Common myeloid progenitor, CD34-positive (primary cell): ENCODE measurements around the gene FLRT2.
A peak's percentile ranks its signal among the peaks of the same experiment; 100 is the strongest.

Source experiments
- CTCF ChIA-PET: fragments of 350-600 bp; sonication (Branson Sonifier 250); formaldehyde crosslinking; loops from one replicate; lab custom pipeline; 2021; ENCODE audit warnings: antibody characterized with exemption; lab: Charles Lee
- POLR2A ChIA-PET: fragments of 350-600 bp; sonication (Branson Sonifier 250); formaldehyde crosslinking; loops from one replicate; lab custom pipeline; 2021; ENCODE audit warnings: antibody characterized with exemption; lab: Charles Lee
- DNase-seq, 3 donors: peaks; one replicate each; pipeline versions ENCODE4 v3.0.0 to v3.0.0-alpha.2; 2013
- H3K27ac ChIP-seq, 2 experiments: 1 replicate in 1 of 2; 2 replicates in 1 of 2; pipeline ENCODE4 v1.7.0; 2013; ENCODE audit warnings: inconsistent platforms in 2 of 2, low read length in 2 of 2, mild to moderate bottlenecking in 2 of 2, low read depth in 1 of 2, moderate library complexity in 1 of 2; ENCODE audit not compliant: severe bottlenecking in 2 of 2, insufficient read depth in 1 of 2, poor library complexity in 1 of 2
- H3K27me3 ChIP-seq, 5 experiments: replicated peaks in 2 of 5; 1 replicate in 3 of 5; 2 replicates in 2 of 5; pipeline versions ENCODE4 v1.6.1 to v1.7.0; 2013; ENCODE audit warnings: low read length in 4 of 5, mild to moderate bottlenecking in 2 of 5, moderate library complexity in 2 of 5, inconsistent platforms in 1 of 5; ENCODE audit not compliant: insufficient read depth in 5 of 5, control insufficient read depth in 4 of 5
- H3K36me3 ChIP-seq, 4 experiments: 1 replicate in 2 of 4; 2 replicates in 2 of 4; pipeline versions ENCODE4 v1.6.1 to v1.7.0; 2013; ENCODE audit warnings: low read length in 3 of 4, control low read depth in 1 of 4, mild to moderate bottlenecking in 1 of 4; ENCODE audit not compliant: control insufficient read depth in 4 of 4, insufficient read depth in 4 of 4
- H3K4me1 ChIP-seq, 4 experiments: 1 replicate in 3 of 4; 2 replicates in 1 of 4; pipeline versions ENCODE4 v1.6.1 to v1.7.1; 2013; ENCODE audit warnings: low read length in 3 of 4, mild to moderate bottlenecking in 3 of 4, control low read depth in 1 of 4, inconsistent platforms in 1 of 4, moderate library complexity in 1 of 4; ENCODE audit not compliant: control insufficient read depth in 4 of 4, insufficient read depth in 4 of 4; ENCODE audit errors: control extremely low read depth in 1 of 4
- H3K4me3 ChIP-seq, 7 experiments: 1 replicate in 4 of 7; 2 replicates in 3 of 7; pipeline versions ENCODE4 v1.5.1 to v1.7.0; 2013; ENCODE audit warnings: mild to moderate bottlenecking in 7 of 7, low read length in 6 of 7, moderate library complexity in 6 of 7, inconsistent platforms in 2 of 7, low read depth in 2 of 7, control low read depth in 1 of 7; ENCODE audit not compliant: insufficient read depth in 4 of 7, control insufficient read depth in 1 of 7; ENCODE audit errors: extremely low read depth in 1 of 7
- H3K9me3 ChIP-seq, 5 experiments: 1 replicate in 4 of 5; 2 replicates in 1 of 5; pipeline versions ENCODE4 v1.6.1 to v1.7.1; 2013; ENCODE audit warnings: low read length in 4 of 5, mild to moderate bottlenecking in 2 of 5, inconsistent platforms in 1 of 5, low read depth in 1 of 5, moderate library complexity in 1 of 5; ENCODE audit not compliant: control insufficient read depth in 4 of 5, insufficient read depth in 2 of 5; ENCODE audit errors: control extremely low read depth in 1 of 5
- WGBS: methylation state at CpG from one replicate; pipeline ENCODE4 v1.1.5; 2013; ENCODE audit not compliant: insufficient coverage; 5-methylcytosine and 5-hydroxymethylcytosine counted together

FLRT2 gene

DNA sequence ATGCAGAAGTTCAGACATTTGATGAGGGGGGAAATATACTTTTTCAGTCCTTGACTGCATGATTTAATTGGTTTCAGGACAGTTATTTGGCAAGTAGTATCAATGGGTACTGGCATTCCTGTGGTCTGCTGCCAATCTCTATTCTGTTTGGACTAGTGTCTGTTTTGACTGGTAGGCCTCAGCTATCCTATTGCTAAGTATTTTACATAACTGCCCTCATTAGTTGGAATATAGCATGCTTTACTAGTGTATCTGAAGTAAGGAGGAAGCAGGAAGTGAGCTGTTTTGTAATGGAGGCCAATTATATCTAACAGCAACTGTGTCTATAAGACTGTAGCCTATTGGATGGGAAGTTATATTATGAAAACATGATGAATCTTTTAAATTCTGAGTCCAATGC, 104.3 kb downstream of the FLRT2 start:
- Histone ChIP-seq H3K36me3 (no peaks in the 10 kb centered on the region), H3K4me3 (no peak overlapping the region), H3K9me3 (no peaks in the 10 kb centered on the region), H3K27ac (no peak overlapping the region), H3K27me3 (no peaks in the 10 kb centered on the region), H3K4me1 (no peaks in the 10 kb centered on the region)
- POLR2A ChIA-PET, result no interaction called here
- no peak for DNase-seq
- CTCF ChIA-PET, result no interaction called here

DNA sequence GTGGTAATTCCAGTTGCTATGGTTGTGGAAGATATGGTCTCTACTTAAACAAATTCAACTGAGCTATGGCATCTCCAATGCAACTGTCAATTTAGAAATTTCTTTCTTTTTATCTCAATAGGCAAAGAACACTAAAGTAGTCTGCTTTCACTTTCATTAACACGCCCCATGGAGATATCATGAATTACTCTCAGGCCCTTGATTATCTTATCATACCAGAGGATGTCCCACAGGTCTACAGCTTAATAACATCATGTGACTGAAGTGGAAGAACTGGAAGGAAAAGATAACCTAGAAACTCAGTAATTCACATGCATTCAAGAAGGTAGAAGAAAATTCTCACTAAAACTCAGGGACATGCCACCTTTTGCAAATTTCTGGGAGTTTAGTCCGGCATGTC, 114.3 kb downstream of the FLRT2 start:
- Histone ChIP-seq H3K9me3 (no peaks in the 10 kb centered on the region), H3K4me1 (no peaks in the 10 kb centered on the region), H3K36me3 (no peaks in the 10 kb centered on the region), H3K27ac (no peak overlapping the region), H3K4me3 (no peak overlapping the region), H3K27me3 (no peaks in the 10 kb centered on the region)
- peak; percentile 2 to 51 (median 25) for DNase-seq
- ChIA-PET POLR2A (no interaction called here), CTCF (no interaction called here)
- WGBS, result 100% methylated on average over 2 of the region's 2 CpGs

GRCh38 chr14:85653029-85653428, 123.1 kb downstream of the FLRT2 start:
- CTCF ChIA-PET, result interaction anchor here (0.7 kb wide), 1 partner anchor 1015 kb away, joined by 3 read pairs; no protein-coding TSS in a partner anchor

GRCh38 chr14:85660243-85660922, 130.4 kb downstream of the FLRT2 start:
- POLR2A ChIA-PET, result no interaction called here
- CTCF ChIA-PET, result no interaction called here
- H3K36me3 ChIP-seq, result no peaks in the 10 kb centered on the region
- DNase-seq, result no peak
- H3K27me3 ChIP-seq, result no peaks in the 10 kb centered on the region
- H3K9me3 ChIP-seq, result no peaks in the 10 kb centered on the region
- no peak overlapping the region for H3K27ac ChIP-seq
- H3K4me1 ChIP-seq, result no peaks in the 10 kb centered on the region
- 88% methylated on average over 2 of the region's 2 CpGs for WGBS
- no peak overlapping the region for H3K4me3 ChIP-seq

More at GRCh38 chr14:85653029-85653428, 123.1 kb downstream of the FLRT2 start:
- no peak overlapping the region for H3K27ac ChIP-seq
- H3K9me3 ChIP-seq, result no peaks in the 10 kb centered on the region
- H3K27me3 ChIP-seq, result no peaks in the 10 kb centered on the region
- H3K36me3 ChIP-seq, result no peaks in the 10 kb centered on the region
- H3K4me3 ChIP-seq, result no peak overlapping the region
- DNase-seq, result no peak
- no CpG with 5 or more reads among the region's 2 CpGs for WGBS
- POLR2A ChIA-PET, result no interaction called here
- no peaks in the 10 kb centered on the region for H3K4me1 ChIP-seq

DNA sequence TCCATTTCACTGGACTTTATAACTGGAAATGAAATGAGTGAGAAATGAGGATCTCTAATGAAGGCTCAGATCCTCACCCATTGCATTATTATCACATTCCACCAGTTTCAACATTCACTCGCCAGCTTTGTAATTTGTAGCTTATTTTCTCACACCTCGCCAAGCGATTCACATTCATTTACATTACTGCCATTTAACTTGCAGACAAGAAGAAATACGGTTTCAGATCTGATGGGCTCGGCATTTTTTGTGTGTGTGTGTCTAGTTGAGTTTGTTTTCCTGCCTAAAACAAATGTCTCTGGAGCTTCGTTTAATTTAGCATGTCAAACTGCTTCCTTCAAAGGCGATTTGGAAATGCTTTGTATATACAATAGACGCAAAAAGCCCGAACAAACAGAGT, 132.2 kb downstream of the FLRT2 start:
- 79% methylated on average over 6 of the region's 9 CpGs for WGBS
- H3K9me3 ChIP-seq, result no peaks in the 10 kb centered on the region
- ChIA-PET CTCF (no interaction called here), POLR2A (no interaction called here)
- no peak overlapping the region for H3K4me3 ChIP-seq
- DNase-seq, result no peak
- H3K27me3 ChIP-seq, result no peaks in the 10 kb centered on the region
- no peaks in the 10 kb centered on the region for H3K4me1 ChIP-seq
- no peaks in the 10 kb centered on the region for H3K36me3 ChIP-seq
- H3K27ac ChIP-seq, result no peak overlapping the region

GRCh38 chr14:85663256-85663655, 133.3 kb downstream of the FLRT2 start:
- H3K36me3 ChIP-seq, result no peaks in the 10 kb centered on the region
- no peaks in the 10 kb centered on the region for H3K9me3 ChIP-seq
- no peak overlapping the region for H3K4me3 ChIP-seq
- POLR2A ChIA-PET, result no interaction called here
- no peaks in the 10 kb centered on the region for H3K27me3 ChIP-seq
- 100% methylated on average over 1 of the region's 2 CpGs for WGBS
- CTCF ChIA-PET, result interaction anchor here (1.7 kb wide), 1 partner anchor 16 kb away, joined by 4 read pairs; no protein-coding TSS in a partner anchor
- H3K27ac ChIP-seq, result no peak overlapping the region
- no peaks in the 10 kb centered on the region for H3K4me1 ChIP-seq
- no peak for DNase-seq

- H3K27ac ChIP-seq, result no peak overlapping the region
- no peaks in the 10 kb centered on the region for H3K36me3 ChIP-seq
- no peak for DNase-seq
- no peaks in the 10 kb centered on the region for H3K4me1 ChIP-seq
- ChIA-PET CTCF (interaction anchor here (1.7 kb wide), 1 partner anchor 16 kb away, joined by 4 read pairs; no protein-coding TSS in a partner anchor), POLR2A (no interaction called here)
- H3K9me3 ChIP-seq, result no peaks in the 10 kb centered on the region
- H3K4me3 ChIP-seq, result no peak overlapping the region
- no peaks in the 10 kb centered on the region for H3K27me3 ChIP-seq
Observed at GRCh38 chr14:85663667-85664066, 133.7 kb downstream of the FLRT2 start.
